PFSK-1 (cell line): ENCODE results near the gene MMP28.

Source experiments
- FOXP2 ChIP-seq: optimal IDR thresholded peaks from 2 replicates; pipeline ENCODE3; 2011; ENCODE audit warnings: borderline replicate concordance, control low read depth, inconsistent platforms; ENCODE audit not compliant: insufficient read depth; ENCODE audit errors: extremely low read length, extremely low read depth
- POLR2AphosphoS5 ChIP-seq: IDR thresholded peaks from 2 replicates; pipeline ENCODE4 v1.6.1; 2012; ENCODE audit warnings: low read depth, mild to moderate bottlenecking, control low read depth, low read length, moderate library complexity
- REST ChIP-seq, 2 experiments: IDR thresholded peaks; 2 replicates each; pipeline versions ENCODE4 v1.6.1 to v1.8.0; 2011 to 2012; ENCODE audit warnings: low read depth in 2 of 2, low read length in 2 of 2, control low read depth in 1 of 2, inconsistent platforms in 1 of 2, mild to moderate bottlenecking in 1 of 2, moderate library complexity in 1 of 2; ENCODE audit not compliant: insufficient read depth in 1 of 2
- SIN3A ChIP-seq: IDR thresholded peaks from 2 replicates; pipeline ENCODE4 v1.6.1; 2012; ENCODE audit warnings: mild to moderate bottlenecking, low read length, moderate library complexity, borderline replicate concordance; ENCODE audit not compliant: insufficient read depth
- TAF1 ChIP-seq: IDR thresholded peaks from 2 replicates; pipeline ENCODE4 v1.6.1; 2012; ENCODE audit warnings: low read length, control low read depth, borderline replicate concordance; ENCODE audit not compliant: insufficient read depth

Gene MMP28

GRCh38 chr17:35791681-35792350 is 3.6 kb downstream of the MMP28 start:
- no peak for TF ChIP-seq TAF1
- no peak for TF ChIP-seq POLR2AphosphoS5
- no peak for TF ChIP-seq SIN3A
- no peak for TF ChIP-seq REST (IDR thresholded peaks at IDR 0.05; ENCODE audit: insufficient read depth in 1 of 2, low read depth in 2 of 2, low read length in 2 of 2)
- TF ChIP-seq FOXP2, result no peak

GRCh38 chr17:35790841-35791240 is 4.6 kb downstream of the MMP28 start:
- TF ChIP-seq TAF1, result no peak

GRCh38 chr17:35788477-35789368 is 6.7 kb downstream of the MMP28 start:
- TF ChIP-seq SIN3A (no peak), REST (IDR thresholded peaks at IDR 0.05; ENCODE audit: insufficient read depth in 1 of 2, low read depth in 2 of 2, low read length in 2 of 2) (no peak), FOXP2 (no peak), TAF1 (no peak), POLR2AphosphoS5 (no peak)

- TF ChIP-seq TAF1, result no peak
- no peak for TF ChIP-seq POLR2AphosphoS5
- TF ChIP-seq REST (IDR thresholded peaks at IDR 0.05; ENCODE audit: insufficient read depth in 1 of 2, low read depth in 2 of 2, low read length in 2 of 2), result no peak
- no peak for TF ChIP-seq FOXP2
- no peak for TF ChIP-seq SIN3A
Measured at GRCh38 chr17:35786941-35787432, 8.5 kb downstream of the MMP28 start.

GRCh38 chr17:35784895-35785294 is 10.5 kb downstream of the MMP28 start:
- TF ChIP-seq REST (IDR thresholded peaks at IDR 0.05; ENCODE audit: insufficient read depth in 1 of 2, low read depth in 2 of 2, low read length in 2 of 2) (no peak), FOXP2 (no peak), SIN3A (no peak), POLR2AphosphoS5 (no peak)
